Measurements from ENCODE around the gene PHF13.
"Not testable (repeated sequence)": the region's sequence is repeated elsewhere in the genome, so short reads cannot be mapped to it uniquely, and the experiment has no call there.

The PHF13 gene

GRCh38 chr1:6587261-6588005 lies 26.1 kb upstream of the PHF13 start:
- no peak for DNase-seq

GRCh38 chr1:6588128-6588892 lies 25.2 kb upstream of the PHF13 start:
- DNase-seq = no peak

- peak; percentile 19 for DNase-seq
Measured at GRCh38 chr1:6588893-6589520, 24.5 kb upstream of the PHF13 start.

GRCh38 chr1:6590046-6590445 lies 23.5 kb upstream of the PHF13 start:
- DNase-seq = no peak

GRCh38 chr1:6591222-6591621 lies 22.3 kb upstream of the PHF13 start:
- peak; percentile 49 for DNase-seq

GRCh38 chr1:6591644-6592043 lies 21.9 kb upstream of the PHF13 start:
- no peak for DNase-seq

GRCh38 chr1:6592441-6592840 lies 21.1 kb upstream of the PHF13 start:
- DNase-seq = peak; percentile 46

GRCh38 chr1:6592865-6593593 lies 20.5 kb upstream of the PHF13 start:
- no peak for DNase-seq

- no peak for DNase-seq
Measured at GRCh38 chr1:6593810-6594209, 19.7 kb upstream of the PHF13 start.

- no peak for DNase-seq
Measured at GRCh38 chr1:6594977-6595740, 18.4 kb upstream of the PHF13 start.

GRCh38 chr1:6596351-6596750 lies 17.2 kb upstream of the PHF13 start:
- no peak for DNase-seq

GRCh38 chr1:6596886-6597776 lies 16.4 kb upstream of the PHF13 start:
- DNase-seq = no peak

GRCh38 chr1:6597777-6598131 lies 15.8 kb upstream of the PHF13 start:
- DNase-seq = no peak

GRCh38 chr1:6599141-6599975 lies 14.2 kb upstream of the PHF13 start:
- DNase-seq = peak; percentile 87

- DNase-seq = not testable (repeated sequence)
Measured at GRCh38 chr1:6599991-6600390, 13.5 kb upstream of the PHF13 start.

GRCh38 chr1:6600410-6601048 lies 13.0 kb upstream of the PHF13 start:
- no peak for DNase-seq

GRCh38 chr1:6601049-6601922 lies 12.2 kb upstream of the PHF13 start:
- DNase-seq = peak; percentile 80

GRCh38 chr1:6601923-6602668 lies 11.4 kb upstream of the PHF13 start:
- DNase-seq = no peak
